Smooth muscle cell (in vitro differentiated cells): ENCODE data around the gene NECAB2. TPM values are rescaled to one million over a fixed set of nuclear protein-coding genes. Genes with fewer than 3 reads are reported as not detected.

Experiments
- DNase-seq: peaks from one replicate; lab custom pipeline; 2025; ENCODE audit not compliant: unreplicated experiment; lab: John Stamatoyannopoulos, UW
- H2AFZ ChIP-seq: fragments of 200-600 bp; sonication (generic); 2 replicates; pipeline ENCODE4 v1.6.0; 2016; ENCODE audit warnings: antibody characterized with exemption, low read depth, mild to moderate bottlenecking
- H3F3A ChIP-seq: fragments of 200-600 bp; sonication (generic); 2 replicates; pipeline ENCODE4 v1.6.0; 2017; ENCODE audit warnings: antibody characterized with exemption, low read depth
- H3K27ac ChIP-seq: fragments of 200-600 bp; sonication (generic); 2 replicates; pipeline ENCODE4 v1.5.1; 2016; ENCODE audit warnings: low read depth, mild to moderate bottlenecking
- H3K27me3 ChIP-seq: fragments of 200-600 bp; sonication (generic); 2 replicates; pipeline ENCODE4 v1.6.1; 2016; ENCODE audit warnings: low read depth, mild to moderate bottlenecking
- H3K36me3 ChIP-seq: fragments of 200-600 bp; sonication (generic); 2 replicates; pipeline ENCODE4 v1.5.1; 2016; ENCODE audit warnings: low read depth
- H3K4me1 ChIP-seq: fragments of 200-600 bp; sonication (generic); 2 replicates; pipeline ENCODE4 v1.5.1; 2016; ENCODE audit warnings: low read depth
- H3K4me2 ChIP-seq: fragments of 200-600 bp; sonication (generic); 2 replicates; pipeline ENCODE4 v1.6.0; 2016; ENCODE audit warnings: mild to moderate bottlenecking
- H3K4me3 ChIP-seq: fragments of 200-600 bp; sonication (generic); 2 replicates; pipeline ENCODE4 v1.5.1; 2016; ENCODE audit warnings: mild to moderate bottlenecking
- H3K79me2 ChIP-seq: fragments of 200-600 bp; sonication (generic); 2 replicates; pipeline ENCODE4 v1.6.0; 2016; ENCODE audit warnings: low read depth, mild to moderate bottlenecking
- H3K9ac ChIP-seq: fragments of 200-600 bp; sonication (generic); 2 replicates; pipeline ENCODE4 v1.6.0; 2016; ENCODE audit warnings: low read depth
- H3K9me3 ChIP-seq: fragments of 200-600 bp; sonication (generic); replicated peaks from 2 replicates; pipeline ENCODE4 v1.5.1; 2016; ENCODE audit warnings: low read depth
- H4K20me1 ChIP-seq: fragments of 200-600 bp; sonication (generic); 2 replicates; pipeline ENCODE4 v1.6.0; 2016; ENCODE audit warnings: low read depth
- WGBS: methylation state at CpG from one replicate; pipeline ENCODE4 v1.1.7; 2016; ENCODE audit warnings: low lambda C conversion rate; 5-methylcytosine and 5-hydroxymethylcytosine counted together
- polyA plus RNA-seq: library from polyadenylated mRNA; unstranded; fragments of >200 nt; fragmentation: Nextera tagmentation; extraction: Ambion mirVana; gene quantifications from 2 replicates; pipeline ENCODE4 v1.2.1, GENCODE V29; 2016
- total RNA-seq: library from RNA; depleted of rRNA; stranded (reverse); fragments of >200 nt; gene quantifications from 2 replicates; pipeline ENCODE4 v1.2.3, GENCODE V29; 2014
- TF ChIP-seq, protein P1 (sequence below): fragments of 200-600 bp; sonication (generic); IDR thresholded peaks from 2 replicates; pipeline ENCODE4 v1.5.1; 2017; ENCODE audit warnings: borderline replicate concordance, mild to moderate bottlenecking, antibody characterized with exemption; ENCODE audit not compliant: insufficient read depth, poor library complexity, severe bottlenecking

Gene NECAB2
- total and polyA plus RNA-seq, 2 experiments from 2014 or later: 0.22 to 1.7 TPM

DNA sequence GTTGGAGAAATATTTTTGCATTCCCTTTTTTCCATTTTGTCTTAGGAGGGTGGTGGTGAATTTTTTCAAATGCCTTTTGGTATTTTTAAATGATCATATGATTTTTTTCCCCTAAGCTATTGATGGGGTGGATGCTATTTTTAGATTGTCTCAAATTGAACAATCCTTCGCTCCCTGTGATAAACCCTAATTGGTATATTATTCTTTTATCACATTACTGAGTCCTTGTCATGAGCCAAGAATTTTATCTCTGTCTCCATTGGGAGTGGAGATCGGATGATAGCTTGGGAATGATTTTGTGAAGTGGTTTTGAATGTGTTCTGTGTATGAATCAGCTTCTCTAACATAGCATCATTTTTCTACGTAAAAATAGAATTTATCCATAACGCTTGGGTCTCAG, 15.4 kb downstream of the NECAB2 start:
- H3K27me3 ChIP-seq: no peaks in the 10 kb centered on the region
- H2AFZ ChIP-seq: no peak overlapping the region
- TF ChIP-seq, protein P1, sequence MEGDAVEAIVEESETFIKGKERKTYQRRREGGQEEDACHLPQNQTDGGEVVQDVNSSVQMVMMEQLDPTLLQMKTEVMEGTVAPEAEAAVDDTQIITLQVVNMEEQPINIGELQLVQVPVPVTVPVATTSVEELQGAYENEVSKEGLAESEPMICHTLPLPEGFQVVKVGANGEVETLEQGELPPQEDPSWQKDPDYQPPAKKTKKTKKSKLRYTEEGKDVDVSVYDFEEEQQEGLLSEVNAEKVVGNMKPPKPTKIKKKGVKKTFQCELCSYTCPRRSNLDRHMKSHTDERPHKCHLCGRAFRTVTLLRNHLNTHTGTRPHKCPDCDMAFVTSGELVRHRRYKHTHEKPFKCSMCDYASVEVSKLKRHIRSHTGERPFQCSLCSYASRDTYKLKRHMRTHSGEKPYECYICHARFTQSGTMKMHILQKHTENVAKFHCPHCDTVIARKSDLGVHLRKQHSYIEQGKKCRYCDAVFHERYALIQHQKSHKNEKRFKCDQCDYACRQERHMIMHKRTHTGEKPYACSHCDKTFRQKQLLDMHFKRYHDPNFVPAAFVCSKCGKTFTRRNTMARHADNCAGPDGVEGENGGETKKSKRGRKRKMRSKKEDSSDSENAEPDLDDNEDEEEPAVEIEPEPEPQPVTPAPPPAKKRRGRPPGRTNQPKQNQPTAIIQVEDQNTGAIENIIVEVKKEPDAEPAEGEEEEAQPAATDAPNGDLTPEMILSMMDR: no peak
- no peaks in the 10 kb centered on the region for H3K4me1 ChIP-seq
- 83% methylated on average over 4 of the region's 4 CpGs for WGBS
- H3F3A ChIP-seq: no peaks in the 10 kb centered on the region
- H3K9me3 ChIP-seq: no peaks in the 10 kb centered on the region
- no peak overlapping the region for H3K27ac ChIP-seq
- no peak for DNase-seq
- H3K4me3 ChIP-seq: no peak overlapping the region
- H3K79me2 ChIP-seq: no peaks in the 10 kb centered on the region
- H3K4me2 ChIP-seq: no peak overlapping the region
- H4K20me1 ChIP-seq: no peaks in the 10 kb centered on the region
- H3K9ac ChIP-seq: no peak overlapping the region
- H3K36me3 ChIP-seq: no peaks in the 10 kb centered on the region

DNA sequence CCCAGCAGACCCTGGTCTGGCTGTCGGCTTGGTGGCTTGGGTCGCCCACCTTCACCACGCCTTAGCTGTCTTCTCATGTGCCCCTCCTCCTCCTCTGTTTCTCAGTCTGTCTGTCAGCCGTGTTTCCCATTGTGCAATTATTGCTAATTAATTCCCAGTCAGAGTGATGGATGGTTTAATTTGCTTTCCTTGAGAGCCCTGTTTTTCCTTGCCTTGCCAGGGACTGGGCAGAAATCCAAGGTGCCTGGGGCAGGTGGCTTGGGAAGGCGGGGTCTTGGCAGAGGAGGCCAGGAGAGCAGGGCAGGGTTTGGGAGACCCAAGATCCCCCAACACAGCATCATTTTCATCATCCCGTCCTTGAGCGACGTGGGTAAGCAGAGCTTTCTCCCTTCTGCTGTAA, 21.3 kb downstream of the NECAB2 start:
- 90% methylated on average over 8 of the region's 8 CpGs for WGBS
- H3K27ac ChIP-seq: no peak overlapping the region
- H3K27me3 ChIP-seq: no peaks in the 10 kb centered on the region
- TF ChIP-seq, protein P1: no peak
- H3K9ac ChIP-seq: no peak overlapping the region
- H3K9me3 ChIP-seq: no peaks in the 10 kb centered on the region
- no peaks in the 10 kb centered on the region for H3F3A ChIP-seq
- H2AFZ ChIP-seq: no peak overlapping the region
- peaks cover 2% of the 10 kb centered on the region for H3K4me1 ChIP-seq
- H4K20me1 ChIP-seq: no peaks in the 10 kb centered on the region
- DNase-seq: no peak
- H3K79me2 ChIP-seq: no peaks in the 10 kb centered on the region
- H3K4me2 ChIP-seq: no peak overlapping the region
- no peaks in the 10 kb centered on the region for H3K36me3 ChIP-seq
- no peak overlapping the region for H3K4me3 ChIP-seq

DNA sequence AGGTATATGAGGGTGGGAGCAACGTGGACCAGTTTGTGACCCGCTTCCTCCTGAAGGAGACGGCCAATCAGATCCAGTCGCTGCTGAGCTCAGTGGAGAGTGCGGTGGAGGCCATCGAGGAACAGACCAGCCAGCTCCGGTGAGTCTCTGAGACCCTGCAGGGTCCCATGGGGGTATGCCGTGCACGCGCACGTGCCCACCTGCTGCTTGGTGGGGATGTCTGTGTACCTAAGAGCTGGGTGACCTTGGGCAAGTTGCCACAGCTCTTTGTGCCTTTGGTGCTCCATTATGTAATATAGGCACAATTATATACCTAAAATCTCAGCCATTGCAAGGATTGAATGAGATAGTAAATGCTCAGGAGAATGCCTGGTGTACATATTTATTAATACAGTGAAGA, 22.4 kb downstream of the NECAB2 start:
- TF ChIP-seq, protein P1: no peak
- H3K4me1 ChIP-seq: peaks cover 7% of the 10 kb centered on the region
- 98% methylated on average over 9 of the region's 11 CpGs for WGBS

DNA sequence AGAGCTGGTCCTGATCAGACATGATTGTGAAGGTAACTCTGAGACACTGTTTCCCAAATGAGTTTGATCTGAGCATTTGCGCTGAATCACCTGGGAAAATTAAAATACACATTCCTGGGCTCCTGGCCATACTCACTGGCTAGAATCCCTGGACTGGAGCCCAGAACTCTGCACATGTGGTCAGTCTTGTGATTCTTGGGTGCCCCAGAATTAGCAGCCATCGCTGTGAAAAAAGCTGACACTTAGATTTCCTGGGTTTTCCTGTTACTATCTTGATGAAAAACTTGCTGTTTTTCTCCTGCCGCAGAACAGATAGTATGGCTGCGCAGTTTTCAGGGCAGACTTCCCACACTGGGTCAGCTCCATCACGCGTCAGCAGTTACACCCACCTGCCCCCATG, 24.6 kb downstream of the NECAB2 start:
- peaks cover 7% of the 10 kb centered on the region for H3K4me1 ChIP-seq
- no peaks in the 10 kb centered on the region for H3K27me3 ChIP-seq
- no peak overlapping the region for H3K9ac ChIP-seq
- no peaks in the 10 kb centered on the region for H3K36me3 ChIP-seq
- no peak overlapping the region for H3K4me2 ChIP-seq
- H3K27ac ChIP-seq: no peak overlapping the region
- no peak for DNase-seq
- H4K20me1 ChIP-seq: no peaks in the 10 kb centered on the region
- no peaks in the 10 kb centered on the region for H3F3A ChIP-seq
- TF ChIP-seq, protein P1: no peak
- 92% methylated on average over 6 of the region's 6 CpGs for WGBS
- no peaks in the 10 kb centered on the region for H3K9me3 ChIP-seq
- H3K4me3 ChIP-seq: no peak overlapping the region
- no peak overlapping the region for H2AFZ ChIP-seq
- no peaks in the 10 kb centered on the region for H3K79me2 ChIP-seq

More for the DNA sequence above, 22.4 kb downstream of the NECAB2 start:
- H3K4me2 ChIP-seq: no peak overlapping the region
- H3K9ac ChIP-seq: no peak overlapping the region
- H3K79me2 ChIP-seq: no peaks in the 10 kb centered on the region
- DNase-seq: no peak
- no peak overlapping the region for H3K4me3 ChIP-seq
- no peaks in the 10 kb centered on the region for H3K36me3 ChIP-seq
- H4K20me1 ChIP-seq: no peaks in the 10 kb centered on the region
- H3K27ac ChIP-seq: no peak overlapping the region
- no peaks in the 10 kb centered on the region for H3K27me3 ChIP-seq
- no peak overlapping the region for H2AFZ ChIP-seq
- H3K9me3 ChIP-seq: no peaks in the 10 kb centered on the region
- no peaks in the 10 kb centered on the region for H3F3A ChIP-seq
